K562 (cell line): Measurements from ENCODE around the gene PTPRT. TPM values are rescaled to one million over a fixed set of nuclear protein-coding genes. Genes with fewer than 3 reads are reported as not detected.

Source experiments
- CGGBP1 ChIP-seq: fragments of 250-450 bp; sonication (Bioruptor Pico); IDR thresholded peaks from 2 replicates; pipeline ENCODE4 v1.9.0; 2021; ENCODE audit warnings: mild to moderate bottlenecking
- EP400 ChIP-seq: fragments of 450-650 bp; IDR thresholded peaks from 2 replicates; pipeline ENCODE4 v1.6.1; 2017; ENCODE audit warnings: antibody characterized with exemption, mild to moderate bottlenecking, moderate library complexity
- TOE1 ChIP-seq, 2 experiments: fragments of 450-650 bp in 1 of 2; sonication (generic) in 1 of 2; formaldehyde crosslinking in 1 of 2; IDR thresholded peaks; 2 replicates each; pipeline versions ENCODE4 v1.7.1 to v1.8.0; 2016 to 2022; ENCODE audit warnings: borderline replicate concordance in 2 of 2, mild to moderate bottlenecking in 2 of 2, antibody characterized with exemption in 1 of 2, inconsistent platforms in 1 of 2, low read depth in 1 of 2, missing genetic modification reagents in 1 of 2, moderate library complexity in 1 of 2
- polyA plus RNA-seq, 8 experiments: library from polyadenylated mRNA; depleted of rRNA in 4 of 8; stranded (reverse) in 5 of 8; unstranded in 3 of 8; fragments of >200 nt; fragmentation: Nextera tagmentation in 2 of 8; fragmentation: Illumina TruSeq in 1 of 8; extraction: Ambion mirVana in 2 of 8; extraction: Trizol in 1 of 8; gene quantifications; 2 replicates each; pipeline versions ENCODE4 v1.2.1 to v1.2.3, GENCODE V29; 2011 to 2014; ENCODE audit warnings: inconsistent platforms in 1 of 8, missing spikeins in 1 of 8
- total RNA-seq, 7 experiments: library from RNA; depleted of rRNA in 6 of 7; stranded (reverse); fragments of >200 nt in 6 of 7; fragmentation: Illumina TruSeq in 2 of 7; extraction: Trizol in 2 of 7; gene quantifications; 2 replicates each; pipeline versions ENCODE4 v1.2.1 to v1.2.3, GENCODE V29; 2011 to 2021; ENCODE audit warnings: low replicate concordance in 1 of 7
- TF ChIP-seq, protein P1 (sequence below): fragments of 450-650 bp; IDR thresholded peaks from 2 replicates; pipeline ENCODE4 v1.6.1; 2016; ENCODE audit warnings: mild to moderate bottlenecking, moderate library complexity

The PTPRT gene
- total and polyA plus RNA-seq, 9 of the 15 experiments (the other 6 are each of a cell fraction or from before 2014, with no cell fraction given) = not detected

DNA sequence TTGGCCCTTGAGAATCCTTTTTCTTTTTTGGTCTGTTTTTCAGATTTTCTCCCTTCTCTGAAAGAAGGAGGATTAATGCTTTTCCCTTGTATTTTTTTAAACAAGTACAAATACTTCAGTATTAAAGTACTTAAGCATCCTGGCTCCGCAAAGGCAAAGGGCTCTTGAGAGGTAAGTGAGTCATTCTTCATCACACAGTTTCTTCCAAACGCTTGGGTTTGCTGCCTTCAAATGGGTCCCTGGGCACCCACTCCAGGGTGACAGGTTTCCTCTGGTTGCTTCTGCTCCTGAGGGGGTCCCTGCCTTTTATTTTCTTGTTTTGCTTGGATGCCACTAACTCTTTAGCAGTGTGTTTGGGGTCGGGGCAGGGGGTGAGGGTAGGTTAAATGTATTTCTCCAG is 437.1 kb downstream of the PTPRT start (continued):
- TF ChIP-seq, protein P1, sequence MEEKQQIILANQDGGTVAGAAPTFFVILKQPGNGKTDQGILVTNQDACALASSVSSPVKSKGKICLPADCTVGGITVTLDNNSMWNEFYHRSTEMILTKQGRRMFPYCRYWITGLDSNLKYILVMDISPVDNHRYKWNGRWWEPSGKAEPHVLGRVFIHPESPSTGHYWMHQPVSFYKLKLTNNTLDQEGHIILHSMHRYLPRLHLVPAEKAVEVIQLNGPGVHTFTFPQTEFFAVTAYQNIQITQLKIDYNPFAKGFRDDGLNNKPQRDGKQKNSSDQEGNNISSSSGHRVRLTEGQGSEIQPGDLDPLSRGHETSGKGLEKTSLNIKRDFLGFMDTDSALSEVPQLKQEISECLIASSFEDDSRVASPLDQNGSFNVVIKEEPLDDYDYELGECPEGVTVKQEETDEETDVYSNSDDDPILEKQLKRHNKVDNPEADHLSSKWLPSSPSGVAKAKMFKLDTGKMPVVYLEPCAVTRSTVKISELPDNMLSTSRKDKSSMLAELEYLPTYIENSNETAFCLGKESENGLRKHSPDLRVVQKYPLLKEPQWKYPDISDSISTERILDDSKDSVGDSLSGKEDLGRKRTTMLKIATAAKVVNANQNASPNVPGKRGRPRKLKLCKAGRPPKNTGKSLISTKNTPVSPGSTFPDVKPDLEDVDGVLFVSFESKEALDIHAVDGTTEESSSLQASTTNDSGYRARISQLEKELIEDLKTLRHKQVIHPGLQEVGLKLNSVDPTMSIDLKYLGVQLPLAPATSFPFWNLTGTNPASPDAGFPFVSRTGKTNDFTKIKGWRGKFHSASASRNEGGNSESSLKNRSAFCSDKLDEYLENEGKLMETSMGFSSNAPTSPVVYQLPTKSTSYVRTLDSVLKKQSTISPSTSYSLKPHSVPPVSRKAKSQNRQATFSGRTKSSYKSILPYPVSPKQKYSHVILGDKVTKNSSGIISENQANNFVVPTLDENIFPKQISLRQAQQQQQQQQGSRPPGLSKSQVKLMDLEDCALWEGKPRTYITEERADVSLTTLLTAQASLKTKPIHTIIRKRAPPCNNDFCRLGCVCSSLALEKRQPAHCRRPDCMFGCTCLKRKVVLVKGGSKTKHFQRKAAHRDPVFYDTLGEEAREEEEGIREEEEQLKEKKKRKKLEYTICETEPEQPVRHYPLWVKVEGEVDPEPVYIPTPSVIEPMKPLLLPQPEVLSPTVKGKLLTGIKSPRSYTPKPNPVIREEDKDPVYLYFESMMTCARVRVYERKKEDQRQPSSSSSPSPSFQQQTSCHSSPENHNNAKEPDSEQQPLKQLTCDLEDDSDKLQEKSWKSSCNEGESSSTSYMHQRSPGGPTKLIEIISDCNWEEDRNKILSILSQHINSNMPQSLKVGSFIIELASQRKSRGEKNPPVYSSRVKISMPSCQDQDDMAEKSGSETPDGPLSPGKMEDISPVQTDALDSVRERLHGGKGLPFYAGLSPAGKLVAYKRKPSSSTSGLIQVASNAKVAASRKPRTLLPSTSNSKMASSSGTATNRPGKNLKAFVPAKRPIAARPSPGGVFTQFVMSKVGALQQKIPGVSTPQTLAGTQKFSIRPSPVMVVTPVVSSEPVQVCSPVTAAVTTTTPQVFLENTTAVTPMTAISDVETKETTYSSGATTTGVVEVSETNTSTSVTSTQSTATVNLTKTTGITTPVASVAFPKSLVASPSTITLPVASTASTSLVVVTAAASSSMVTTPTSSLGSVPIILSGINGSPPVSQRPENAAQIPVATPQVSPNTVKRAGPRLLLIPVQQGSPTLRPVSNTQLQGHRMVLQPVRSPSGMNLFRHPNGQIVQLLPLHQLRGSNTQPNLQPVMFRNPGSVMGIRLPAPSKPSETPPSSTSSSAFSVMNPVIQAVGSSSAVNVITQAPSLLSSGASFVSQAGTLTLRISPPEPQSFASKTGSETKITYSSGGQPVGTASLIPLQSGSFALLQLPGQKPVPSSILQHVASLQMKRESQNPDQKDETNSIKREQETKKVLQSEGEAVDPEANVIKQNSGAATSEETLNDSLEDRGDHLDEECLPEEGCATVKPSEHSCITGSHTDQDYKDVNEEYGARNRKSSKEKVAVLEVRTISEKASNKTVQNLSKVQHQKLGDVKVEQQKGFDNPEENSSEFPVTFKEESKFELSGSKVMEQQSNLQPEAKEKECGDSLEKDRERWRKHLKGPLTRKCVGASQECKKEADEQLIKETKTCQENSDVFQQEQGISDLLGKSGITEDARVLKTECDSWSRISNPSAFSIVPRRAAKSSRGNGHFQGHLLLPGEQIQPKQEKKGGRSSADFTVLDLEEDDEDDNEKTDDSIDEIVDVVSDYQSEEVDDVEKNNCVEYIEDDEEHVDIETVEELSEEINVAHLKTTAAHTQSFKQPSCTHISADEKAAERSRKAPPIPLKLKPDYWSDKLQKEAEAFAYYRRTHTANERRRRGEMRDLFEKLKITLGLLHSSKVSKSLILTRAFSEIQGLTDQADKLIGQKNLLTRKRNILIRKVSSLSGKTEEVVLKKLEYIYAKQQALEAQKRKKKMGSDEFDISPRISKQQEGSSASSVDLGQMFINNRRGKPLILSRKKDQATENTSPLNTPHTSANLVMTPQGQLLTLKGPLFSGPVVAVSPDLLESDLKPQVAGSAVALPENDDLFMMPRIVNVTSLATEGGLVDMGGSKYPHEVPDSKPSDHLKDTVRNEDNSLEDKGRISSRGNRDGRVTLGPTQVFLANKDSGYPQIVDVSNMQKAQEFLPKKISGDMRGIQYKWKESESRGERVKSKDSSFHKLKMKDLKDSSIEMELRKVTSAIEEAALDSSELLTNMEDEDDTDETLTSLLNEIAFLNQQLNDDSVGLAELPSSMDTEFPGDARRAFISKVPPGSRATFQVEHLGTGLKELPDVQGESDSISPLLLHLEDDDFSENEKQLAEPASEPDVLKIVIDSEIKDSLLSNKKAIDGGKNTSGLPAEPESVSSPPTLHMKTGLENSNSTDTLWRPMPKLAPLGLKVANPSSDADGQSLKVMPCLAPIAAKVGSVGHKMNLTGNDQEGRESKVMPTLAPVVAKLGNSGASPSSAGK = no peak
- TF ChIP-seq CGGBP1 (CRISPR knock-in tag) (no peak), TOE1 (IDR thresholded peaks at IDR 0.05; ENCODE audit: borderline replicate concordance) (no peak), TOE1 (CRISPR knock-in tag; IDR thresholded peaks at IDR 0.05; ENCODE audit: borderline replicate concordance, low read depth) (no peak), EP400 (no peak)
